H9 (cell line): Measurements from ENCODE around the gene ERN1. TPM values are rescaled to one million over a fixed set of nuclear protein-coding genes. Genes with fewer than 3 reads are reported as not detected.
A peak's percentile ranks its signal among the peaks of the same experiment; 100 is the strongest.
"Not testable (repeated sequence)": the region's sequence is repeated elsewhere in the genome, so short reads cannot be mapped to it uniquely, and the experiment has no call there.

Experiments
- DNase-seq: peaks from one replicate; pipeline ENCODE4 v3.0.0-alpha.2; 2017
- H2AFZ ChIP-seq: one replicate; pipeline ENCODE4 v1.6.1; 2013; ENCODE audit warnings: mild to moderate bottlenecking, low read length, control low read depth, moderate library complexity
- H2AK5ac ChIP-seq: 2 replicates; pipeline ENCODE4 v1.6.1; 2013; ENCODE audit warnings: low read length, control low read depth, mixed read lengths; ENCODE audit not compliant: insufficient read length
- H2BK120ac ChIP-seq: one replicate; pipeline ENCODE4 v1.6.1; 2013; ENCODE audit warnings: low read depth, mild to moderate bottlenecking, low read length, control low read depth, inconsistent platforms; ENCODE audit not compliant: poor library complexity, severe bottlenecking
- H2BK12ac ChIP-seq: 2 replicates; pipeline ENCODE4 v1.6.1; 2013; ENCODE audit warnings: low read length, control low read depth, mixed read lengths, low read depth; ENCODE audit not compliant: insufficient read length
- H2BK15ac ChIP-seq: 2 replicates; pipeline ENCODE4 v1.6.1; 2013; ENCODE audit warnings: low read depth, low read length, control low read depth
- H2BK20ac ChIP-seq: one replicate; pipeline ENCODE4 v1.6.1; 2013; ENCODE audit warnings: low read depth, mild to moderate bottlenecking, low read length, control low read depth, inconsistent platforms; ENCODE audit not compliant: poor library complexity, severe bottlenecking
- H2BK5ac ChIP-seq: 2 replicates; pipeline ENCODE4 v1.6.1; 2013; ENCODE audit warnings: low read length, control low read depth, mixed read lengths; ENCODE audit not compliant: insufficient read length
- H3K14ac ChIP-seq: 2 replicates; pipeline ENCODE4 v1.6.1; 2013; ENCODE audit warnings: low read length, control low read depth; ENCODE audit not compliant: insufficient read depth
- H3K18ac ChIP-seq: 2 replicates; pipeline ENCODE4 v1.6.1; 2013; ENCODE audit warnings: low read depth, mild to moderate bottlenecking, mixed read lengths, low read length, control low read depth; ENCODE audit not compliant: insufficient read length
- H3K23ac ChIP-seq: 2 replicates; pipeline ENCODE4 v1.6.1; 2013; ENCODE audit warnings: low read length, control low read depth, mixed read lengths, low read depth; ENCODE audit not compliant: insufficient read length
- H3K23me2 ChIP-seq: 2 replicates; pipeline ENCODE4 v1.6.1; 2013; ENCODE audit warnings: low read depth, mild to moderate bottlenecking, mixed read lengths, low read length, control low read depth; ENCODE audit not compliant: insufficient read length, poor library complexity, severe bottlenecking
- H3K27ac ChIP-seq: 2 replicates; pipeline ENCODE4 v1.5.1; 2013; ENCODE audit warnings: low read length, control low read depth, mixed read lengths, low read depth; ENCODE audit not compliant: insufficient read length
- H3K27me3 ChIP-seq: 2 replicates; pipeline ENCODE4 v1.6.1; 2013; ENCODE audit warnings: low read length, control low read depth, inconsistent platforms; ENCODE audit not compliant: insufficient read depth
- H3K4ac ChIP-seq: 2 replicates; pipeline ENCODE4 v1.6.1; 2013; ENCODE audit warnings: low read depth, mild to moderate bottlenecking, control low read depth, inconsistent platforms, low read length, moderate library complexity
- H3K4me1 ChIP-seq: 2 replicates; pipeline ENCODE4 v1.6.1; 2013; ENCODE audit warnings: low read length, control low read depth, inconsistent platforms; ENCODE audit not compliant: insufficient read depth
- H3K4me2 ChIP-seq: 2 replicates; pipeline ENCODE4 v1.6.1; 2013; ENCODE audit warnings: low read length, control low read depth, mixed read lengths; ENCODE audit not compliant: insufficient read length, insufficient read depth
- H3K56ac ChIP-seq: 2 replicates; pipeline ENCODE4 v1.6.1; 2013; ENCODE audit warnings: low read depth, mild to moderate bottlenecking, mixed read lengths, low read length, control low read depth; ENCODE audit not compliant: insufficient read length
- H3K79me1 ChIP-seq: 2 replicates; pipeline ENCODE4 v1.6.1; 2013; ENCODE audit warnings: low read depth, mild to moderate bottlenecking, moderate library complexity, low read length, control low read depth, inconsistent platforms; ENCODE audit not compliant: insufficient read depth, poor library complexity, severe bottlenecking
- H3K79me2 ChIP-seq: 2 replicates; pipeline ENCODE4 v1.6.1; 2013; ENCODE audit warnings: low read length, control low read depth, inconsistent platforms; ENCODE audit not compliant: insufficient read depth
- H3K9ac ChIP-seq: 2 replicates; pipeline ENCODE4 v1.6.1; 2013; ENCODE audit warnings: low read length, control low read depth, mixed read lengths; ENCODE audit not compliant: insufficient read length; ENCODE audit errors: extremely low read depth
- H3K9me3 ChIP-seq: one replicate; pipeline ENCODE4 v1.6.1; 2013; ENCODE audit warnings: low read depth, low read length, inconsistent platforms; ENCODE audit not compliant: control insufficient read depth
- H3T11ph ChIP-seq: one replicate; pipeline ENCODE4 v1.6.1; 2013; ENCODE audit warnings: mild to moderate bottlenecking, low read length, control low read depth, inconsistent platforms
- H4K20me1 ChIP-seq: one replicate; pipeline ENCODE4 v1.6.1; 2013; ENCODE audit not compliant: control insufficient read depth, insufficient read length, insufficient read depth
- H4K5ac ChIP-seq: 2 replicates; pipeline ENCODE4 v1.6.1; 2013; ENCODE audit warnings: low read depth, mild to moderate bottlenecking, mixed read lengths, low read length, control low read depth; ENCODE audit not compliant: insufficient read length
- H4K8ac ChIP-seq: replicated peaks from 2 replicates; pipeline ENCODE4 v1.6.1; 2013; ENCODE audit warnings: low read length, control low read depth, mixed read lengths, low read depth; ENCODE audit not compliant: insufficient read length
- H4K91ac ChIP-seq: 2 replicates; pipeline ENCODE4 v1.6.1; 2013; ENCODE audit warnings: low read depth, mild to moderate bottlenecking, moderate library complexity, mixed read lengths, low read length, control low read depth; ENCODE audit not compliant: insufficient read length
- H3K27ac Mint-ChIP-seq, 3 experiments: 2 replicates in 2 of 3; 3 replicates in 1 of 3; pipeline ENCODE4 v1.8.0; 2020 to 2021; ENCODE audit warnings: mixed read lengths in 3 of 3, mild to moderate bottlenecking in 1 of 3, moderate library complexity in 1 of 3
- H3K27me3 Mint-ChIP-seq: 2 replicates; pipeline ENCODE4 v1.8.0; 2021; ENCODE audit warnings: low read depth, mild to moderate bottlenecking, moderate library complexity, mixed read lengths
- H3K36me3 Mint-ChIP-seq, 3 experiments: 2 replicates in 2 of 3; 3 replicates in 1 of 3; pipeline ENCODE4 v1.8.0; 2020 to 2021; ENCODE audit warnings: low read depth in 3 of 3, mixed read lengths in 3 of 3; ENCODE audit not compliant: insufficient read depth in 1 of 3
- H3K4me1 Mint-ChIP-seq, 2 experiments: 2 replicates each; pipeline ENCODE4 v1.8.0; 2020; ENCODE audit warnings: mixed read lengths in 2 of 2
- H3K4me3 Mint-ChIP-seq, 2 experiments: 2 replicates in 1 of 2; 3 replicates in 1 of 2; pipeline ENCODE4 v1.8.0; 2020 to 2021; ENCODE audit warnings: mild to moderate bottlenecking in 2 of 2, mixed read lengths in 2 of 2, moderate library complexity in 1 of 2
- H3K9me3 Mint-ChIP-seq, 2 experiments: 2 replicates in 1 of 2; 3 replicates in 1 of 2; pipeline ENCODE4 v1.8.0; 2020; ENCODE audit warnings: mild to moderate bottlenecking in 2 of 2, mixed read lengths in 2 of 2, moderate library complexity in 1 of 2
- WGBS: extraction: QIAGEN DNeasy Blood & Tissue Kit; methylation state at CpG from one replicate; pipeline ENCODE4 v1.1.7; 2013; ENCODE audit warnings: missing lambda C conversion rate, low lambda C conversion rate, mixed read lengths; ENCODE audit not compliant: insufficient read length; ENCODE audit errors: extremely low coverage; 5-methylcytosine and 5-hydroxymethylcytosine counted together
- long read RNA-seq: library from polyadenylated mRNA; unstranded; transcript quantifications from one replicate; pipeline ENCODE4 v2.0.0, GENCODE V29; 2020
- total RNA-seq: library from RNA; stranded (reverse); gene quantifications from 2 replicates; pipeline ENCODE4 v1.2.1, GENCODE V29; 2021
- TF ChIP-seq, protein P1 (sequence below): fragments of 200-600 bp; sonication (generic); conservative IDR thresholded peaks from 3 replicates; pipeline ENCODE4 v1.8.0; 2021; ENCODE audit warnings: antibody characterized with exemption, mild to moderate bottlenecking

The ERN1 gene
- total RNA-seq: 4.4 and 5.0 TPM in 2 replicates
- long read RNA-seq, partial matches to known transcripts: 1 of 2 reads
- long read RNA-seq, other reads (novel, unspliced or antisense): 0 of 2 reads

DNA sequence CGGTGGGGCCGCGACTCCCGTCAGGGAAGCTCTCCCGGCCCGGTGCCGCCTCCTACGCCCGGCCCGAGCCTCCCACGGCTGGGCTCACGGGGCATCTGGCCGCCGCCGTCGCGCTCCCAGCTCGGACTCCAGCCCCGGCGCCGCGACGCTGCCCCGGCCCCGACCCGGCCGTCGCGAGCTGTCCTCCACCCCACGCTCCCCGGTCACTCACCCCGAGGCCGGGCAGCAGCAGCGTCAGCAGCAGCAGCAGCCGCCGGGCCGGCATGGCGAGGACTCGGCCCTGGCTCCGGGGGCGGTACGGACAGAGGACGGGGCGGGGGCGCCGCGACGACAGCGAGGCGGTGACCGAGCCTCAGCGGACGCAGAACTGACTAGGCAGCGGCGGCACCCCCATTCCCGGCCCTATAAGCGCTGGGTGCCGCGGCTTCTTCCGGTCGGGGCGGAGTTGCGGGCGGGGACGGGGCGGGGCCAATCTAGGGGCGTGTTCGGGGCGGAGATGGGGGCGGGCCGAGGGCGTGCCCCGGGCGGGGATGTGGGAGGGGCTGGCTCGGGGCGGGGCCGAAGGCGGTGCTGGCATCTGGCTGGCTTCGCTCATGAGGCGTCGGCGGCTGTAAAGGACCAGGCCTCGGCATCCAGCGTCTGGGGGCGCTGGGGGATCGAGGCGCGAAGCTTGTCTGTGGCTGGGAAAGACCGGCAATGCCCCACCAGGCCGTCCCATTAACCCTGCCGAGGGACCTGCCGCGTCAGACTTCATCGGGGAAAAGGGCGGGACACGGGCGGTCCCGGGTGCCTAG lies at the start of gene ERN1:
Gene ERN1 (minus strand): TSS at position 380 of the 794 bp plus-strand sequence. CDS start 115 bp downstream, at position 265.
- no peaks in the 10 kb centered on the region; the same call in 1 of the 2 replicates for H3K27me3 ChIP-seq
- TF ChIP-seq, protein P1, sequence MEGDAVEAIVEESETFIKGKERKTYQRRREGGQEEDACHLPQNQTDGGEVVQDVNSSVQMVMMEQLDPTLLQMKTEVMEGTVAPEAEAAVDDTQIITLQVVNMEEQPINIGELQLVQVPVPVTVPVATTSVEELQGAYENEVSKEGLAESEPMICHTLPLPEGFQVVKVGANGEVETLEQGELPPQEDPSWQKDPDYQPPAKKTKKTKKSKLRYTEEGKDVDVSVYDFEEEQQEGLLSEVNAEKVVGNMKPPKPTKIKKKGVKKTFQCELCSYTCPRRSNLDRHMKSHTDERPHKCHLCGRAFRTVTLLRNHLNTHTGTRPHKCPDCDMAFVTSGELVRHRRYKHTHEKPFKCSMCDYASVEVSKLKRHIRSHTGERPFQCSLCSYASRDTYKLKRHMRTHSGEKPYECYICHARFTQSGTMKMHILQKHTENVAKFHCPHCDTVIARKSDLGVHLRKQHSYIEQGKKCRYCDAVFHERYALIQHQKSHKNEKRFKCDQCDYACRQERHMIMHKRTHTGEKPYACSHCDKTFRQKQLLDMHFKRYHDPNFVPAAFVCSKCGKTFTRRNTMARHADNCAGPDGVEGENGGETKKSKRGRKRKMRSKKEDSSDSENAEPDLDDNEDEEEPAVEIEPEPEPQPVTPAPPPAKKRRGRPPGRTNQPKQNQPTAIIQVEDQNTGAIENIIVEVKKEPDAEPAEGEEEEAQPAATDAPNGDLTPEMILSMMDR: peak; percentile 14; the same call in 1 of the 3 replicates
- H4K20me1 ChIP-seq: no peaks in the 10 kb centered on the region
- 0 out of 2 replicates have a peak, but pooled peaks cover 3% of the 10 kb centered on the region for H3K4me1 ChIP-seq
- H3K79me2 ChIP-seq: no peaks in the 10 kb centered on the region
- H3K36me3 Mint-ChIP-seq: no peaks in the 10 kb centered on the region
- H3K23ac ChIP-seq: no peak within 1 kb of the TSS
- peaks cover 8 to 10% of the 10 kb centered on the region in 2 experiments for H3K4me1 Mint-ChIP-seq
- H3K27me3 Mint-ChIP-seq: peaks cover 33% of the 10 kb centered on the region
- H2BK12ac ChIP-seq: no peak within 1 kb of the TSS
- H4K8ac ChIP-seq: no peak within 1 kb of the TSS
- H4K5ac ChIP-seq: no peak within 1 kb of the TSS
- no peak within 1 kb of the TSS for H2BK15ac ChIP-seq
- H3K79me1 ChIP-seq: no peaks in the 10 kb centered on the region
- no peaks in the 10 kb centered on the region for H3K9me3 ChIP-seq
- peak within 1 kb of the TSS; percentile 24 for H2AFZ ChIP-seq
- H2BK5ac ChIP-seq: no peak within 1 kb of the TSS
- no peak within 1 kb of the TSS for H3K27ac ChIP-seq
- peak within 1 kb of the TSS; percentile 52 for H3K9ac ChIP-seq
- no peak within 1 kb of the TSS for H3K56ac ChIP-seq
- no peak within 1 kb of the TSS for H2BK120ac ChIP-seq
- H3K18ac ChIP-seq: peak within 1 kb of the TSS; percentile 43
- no peaks in the 10 kb centered on the region for H3K9me3 Mint-ChIP-seq
- no CpG with 5 or more reads among the region's 98 CpGs for WGBS
- H2BK20ac ChIP-seq: no peak within 1 kb of the TSS
- H3T11ph ChIP-seq: no peak within 1 kb of the TSS
- peak within 1 kb of the TSS in 1 of 3 experiments; percentile 64; a peak in 2 of 7 replicates for H3K27ac Mint-ChIP-seq
- DNase-seq: peak; percentile 96
- no peak within 1 kb of the TSS for H2AK5ac ChIP-seq
- peak within 1 kb of the TSS; percentile 78 for H3K14ac ChIP-seq
- H3K23me2 ChIP-seq: no peaks in the 10 kb centered on the region
- peak within 1 kb of the TSS; percentile 65 for H3K4me2 ChIP-seq
- H4K91ac ChIP-seq: no peak within 1 kb of the TSS
- H3K4ac ChIP-seq: no peak within 1 kb of the TSS
- peak within 1 kb of the TSS; percentile 71 to 86 for H3K4me3 Mint-ChIP-seq

DNA sequence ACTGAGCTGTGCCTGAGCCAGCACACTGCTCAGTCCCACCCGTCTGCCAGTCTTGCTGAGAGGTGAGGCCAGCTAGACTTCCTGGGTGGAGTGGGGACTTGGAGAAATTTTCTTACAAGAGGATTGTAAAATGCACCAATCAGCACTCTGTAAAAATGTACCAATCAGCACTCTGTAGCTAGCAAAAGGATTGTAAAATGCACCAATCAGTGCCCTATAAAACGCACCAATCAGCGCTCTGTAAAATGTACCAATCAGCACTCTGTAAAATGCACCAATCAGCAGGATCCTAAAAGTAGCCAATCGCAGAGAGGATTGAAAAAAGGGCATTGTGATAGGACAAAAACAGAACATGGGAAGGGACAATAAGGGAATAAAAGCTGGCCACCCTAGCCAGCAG lies 49.1 kb upstream of the ERN1 start:
- not testable (repeated sequence) for H3K27ac Mint-ChIP-seq

More for the DNA sequence above, 49.1 kb upstream of the ERN1 start:
- H3T11ph ChIP-seq, H3K79me1 ChIP-seq, DNase-seq, H3K27me3 Mint-ChIP-seq, H3K27me3 ChIP-seq, H3K27ac ChIP-seq, H3K4me1 ChIP-seq, H4K91ac ChIP-seq, H2BK12ac ChIP-seq, H3K79me2 ChIP-seq, H2BK120ac ChIP-seq, H2BK5ac ChIP-seq, H3K9ac ChIP-seq, H3K56ac ChIP-seq, H2AFZ ChIP-seq, H3K23me2 ChIP-seq, H3K4me2 ChIP-seq, H2BK20ac ChIP-seq, H3K4ac ChIP-seq, H3K18ac ChIP-seq, H3K9me3 ChIP-seq, H4K20me1 ChIP-seq, H4K8ac ChIP-seq, H3K23ac ChIP-seq, H3K4me3 Mint-ChIP-seq, H2BK15ac ChIP-seq, H3K14ac ChIP-seq, H4K5ac ChIP-seq, H3K4me1 Mint-ChIP-seq, H2AK5ac ChIP-seq, H3K9me3 Mint-ChIP-seq: not testable (repeated sequence)
- WGBS: no CpG with 5 or more reads among the region's 4 CpGs
- peaks cover 3 to 16% (median 4%) of the 10 kb centered on the region in 3 experiments; a peak in 3 of 7 replicates for H3K36me3 Mint-ChIP-seq
